ENCODE measurements around the gene PIK3C2A. TPM values are rescaled to one million over a fixed set of nuclear protein-coding genes. Genes with fewer than 3 reads are reported as not detected.
"Not testable (repeated sequence)": the region's sequence is repeated elsewhere in the genome, so short reads cannot be mapped to it uniquely, and the experiment has no call there.

PIK3C2A gene
- total RNA-seq, 4 donors from 2014 or later: 25.1 to 54.2 (median 32.4) TPM

GRCh38 chr11:17233101-17233500 is 25.3 kb upstream of the PIK3C2A start:
- Histone ChIP-seq H3K36me3 (no peaks in the 10 kb centered on the region), H3K27me3 (no peaks in the 10 kb centered on the region), H3K27ac (no peak overlapping the region), H3K4me1 (peaks cover 0 to 12% (median 0%) of the 10 kb centered on the region in 3 donors), H3K4me3 (no peak overlapping the region), H3K9me3 (no peaks in the 10 kb centered on the region)
- intact Hi-C loops (cut with DNase I): no loop called here
- TF ChIP-seq CTCF (IDR thresholded peaks at IDR 0.05) (no peak), POLR2A (IDR thresholded peaks at IDR 0.05) (no peak)
- DNase-seq: no peak

- DNase-seq: no peak
- Histone ChIP-seq H3K27ac (no peak overlapping the region), H3K4me1 (peaks cover 0 to 7% (median 0%) of the 10 kb centered on the region in 3 donors), H3K4me3 (no peak overlapping the region), H3K27me3 (no peaks in the 10 kb centered on the region), H3K9me3 (no peaks in the 10 kb centered on the region), H3K36me3 (no peaks in the 10 kb centered on the region)
- 43 to 47% methylated on average over 3 of the region's 3 CpGs for WGBS, 2 donors
- intact Hi-C loops (cut with DNase I): no loop called here
- no peak for TF ChIP-seq CTCF (IDR thresholded peaks at IDR 0.05)
- TF ChIP-seq POLR2A (IDR thresholded peaks at IDR 0.05): no peak
Measured at GRCh38 chr11:17230867-17231851, 23.4 kb upstream of the PIK3C2A start.

DNA sequence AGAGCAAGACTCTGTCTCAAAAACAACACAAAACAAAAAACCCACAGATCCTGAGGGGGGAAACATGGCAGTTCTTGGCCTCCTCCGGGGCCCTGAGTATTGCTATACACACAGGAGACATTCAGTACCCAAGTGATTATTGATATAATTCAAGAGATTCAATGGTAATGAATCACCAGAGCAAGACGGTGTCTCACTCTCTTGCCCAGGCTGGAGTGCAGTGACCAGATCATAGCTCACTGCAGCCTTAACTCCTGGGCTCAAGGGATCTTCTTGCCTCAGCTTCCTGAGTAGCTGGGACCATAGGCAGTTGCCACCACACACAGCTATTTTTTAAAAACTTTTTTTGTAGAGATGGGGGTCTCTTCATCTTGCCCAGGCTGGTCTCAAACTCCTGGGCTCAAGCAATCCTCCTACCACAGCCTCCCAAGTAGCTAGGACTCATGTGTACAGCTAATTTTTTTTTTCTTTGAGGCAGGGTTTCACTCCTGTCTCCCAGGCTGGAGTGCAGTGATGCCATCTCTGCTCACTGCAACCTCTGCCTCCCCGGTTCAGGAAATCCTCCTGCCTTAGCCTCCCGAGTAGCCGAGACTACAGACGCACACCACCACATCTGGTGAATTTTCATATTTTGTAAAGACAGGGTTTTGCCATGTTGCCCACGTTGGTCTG is 21.8 kb upstream of the PIK3C2A start:
- H3K9me3 ChIP-seq: no peaks in the 10 kb centered on the region

GRCh38 chr11:17228186-17228925 is 20.6 kb upstream of the PIK3C2A start:
- H3K27ac ChIP-seq, H3K4me3 ChIP-seq, H3K36me3 ChIP-seq, H3K27me3 ChIP-seq, H3K9me3 ChIP-seq, H3K4me1 ChIP-seq, DNase-seq: not testable (repeated sequence)
- intact Hi-C loops (cut with DNase I): loop anchor here (10.0 kb wide), 1 partner anchor 276 kb away; no protein-coding TSS in a partner anchor
- WGBS, 2 donors: 91 to 92% methylated on average over 17 of the region's 38 CpGs

More for the DNA sequence above, 21.8 kb upstream of the PIK3C2A start:
- no peak overlapping the region for H3K27ac ChIP-seq
- no peak overlapping the region for H3K4me3 ChIP-seq
- intact Hi-C loops (cut with DNase I): loop anchor here (10.0 kb wide), 1 partner anchor 275 kb away; no protein-coding TSS in a partner anchor
- TF ChIP-seq CTCF (IDR thresholded peaks at IDR 0.05) (no peak), POLR2A (IDR thresholded peaks at IDR 0.05) (no peak)
- no peaks in the 10 kb centered on the region for H3K36me3 ChIP-seq
- 72 to 86% methylated on average over 6 to 7 of the region's 7 CpGs for WGBS, 2 donors
- H3K4me1 ChIP-seq: peaks cover 0 to 7% (median 0%) of the 10 kb centered on the region in 3 donors
- no peak for DNase-seq
- no peaks in the 10 kb centered on the region for H3K27me3 ChIP-seq

- intact Hi-C loops (cut with DNase I): loop anchor here (10.0 kb wide), 1 partner anchor 280 kb away; no protein-coding TSS in a partner anchor
- DNase-seq: no peak
Measured at GRCh38 chr11:17224727-17225126, 16.9 kb upstream of the PIK3C2A start.

More at GRCh38 chr11:17224727-17225126, 16.9 kb upstream of the PIK3C2A start:
- Histone ChIP-seq H3K9me3 (no peaks in the 10 kb centered on the region), H3K4me1 (no peaks in the 10 kb centered on the region), H3K27me3 (no peaks in the 10 kb centered on the region), H3K36me3 (no peaks in the 10 kb centered on the region), H3K4me3 (no peak overlapping the region), H3K27ac (no peak overlapping the region)
- 72 to 77% methylated on average over 2 of the region's 2 CpGs for WGBS, 2 donors
- TF ChIP-seq POLR2A (IDR thresholded peaks at IDR 0.05) (no peak), CTCF (IDR thresholded peaks at IDR 0.05) (no peak)

Data from esophagus squamous epithelium (tissue), 5 donors.